Sigmoid colon (tissue), 4 donors: ENCODE results near the gene C17orf100.

ENCODE experiments used
- EP300 ChIP-seq, 4 donors: sonication (generic); formaldehyde crosslinking; IDR thresholded peaks; one replicate each; pipeline ENCODE4 v1.6.1; 2017; ENCODE audit warnings: antibody characterized with exemption in 4 of 4
- POLR2A ChIP-seq, 2 donors: fragments of 450-650 bp; IDR thresholded peaks; one replicate each; pipeline ENCODE4 v1.6.1; 2016; ENCODE audit warnings: antibody characterized with exemption in 2 of 2, mild to moderate bottlenecking in 2 of 2, moderate library complexity in 2 of 2
- POLR2AphosphoS5 ChIP-seq, 4 donors: sonication (generic); formaldehyde crosslinking; IDR thresholded peaks; one replicate each; pipeline ENCODE4 v1.6.1; 2017; ENCODE audit warnings: antibody characterized with exemption in 4 of 4
- TF ChIP-seq, protein P1 (sequence below), 4 experiments: fragments of 450-650 bp in 3 of 4; fragments of 200-600 bp in 1 of 4; IDR thresholded peaks; one replicate each; pipeline ENCODE4 v1.5.1; 2016 to 2019; ENCODE audit warnings: antibody characterized with exemption in 4 of 4, mild to moderate bottlenecking in 3 of 4, moderate library complexity in 2 of 4

DNA sequence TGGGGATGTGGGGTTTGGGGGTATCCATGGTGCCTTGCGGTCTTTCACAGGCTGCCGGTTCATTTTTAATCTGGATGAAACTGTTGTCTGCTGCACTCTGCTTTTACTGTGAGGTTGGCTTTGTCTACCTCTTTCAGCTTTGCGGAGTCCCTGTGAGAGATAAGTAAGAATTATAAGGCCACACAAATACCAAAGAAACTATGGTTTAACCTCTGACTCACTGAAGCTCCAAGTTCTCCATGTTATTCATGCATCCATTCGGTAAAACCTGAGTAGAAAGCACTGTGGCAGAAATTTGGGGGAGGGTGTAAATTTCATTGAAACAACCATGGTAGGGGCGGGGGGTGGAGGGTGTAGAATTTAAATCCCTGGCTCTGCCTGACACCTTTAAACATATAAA, 41.6 kb upstream of the C17orf100 start:
- TF ChIP-seq, protein P1, sequence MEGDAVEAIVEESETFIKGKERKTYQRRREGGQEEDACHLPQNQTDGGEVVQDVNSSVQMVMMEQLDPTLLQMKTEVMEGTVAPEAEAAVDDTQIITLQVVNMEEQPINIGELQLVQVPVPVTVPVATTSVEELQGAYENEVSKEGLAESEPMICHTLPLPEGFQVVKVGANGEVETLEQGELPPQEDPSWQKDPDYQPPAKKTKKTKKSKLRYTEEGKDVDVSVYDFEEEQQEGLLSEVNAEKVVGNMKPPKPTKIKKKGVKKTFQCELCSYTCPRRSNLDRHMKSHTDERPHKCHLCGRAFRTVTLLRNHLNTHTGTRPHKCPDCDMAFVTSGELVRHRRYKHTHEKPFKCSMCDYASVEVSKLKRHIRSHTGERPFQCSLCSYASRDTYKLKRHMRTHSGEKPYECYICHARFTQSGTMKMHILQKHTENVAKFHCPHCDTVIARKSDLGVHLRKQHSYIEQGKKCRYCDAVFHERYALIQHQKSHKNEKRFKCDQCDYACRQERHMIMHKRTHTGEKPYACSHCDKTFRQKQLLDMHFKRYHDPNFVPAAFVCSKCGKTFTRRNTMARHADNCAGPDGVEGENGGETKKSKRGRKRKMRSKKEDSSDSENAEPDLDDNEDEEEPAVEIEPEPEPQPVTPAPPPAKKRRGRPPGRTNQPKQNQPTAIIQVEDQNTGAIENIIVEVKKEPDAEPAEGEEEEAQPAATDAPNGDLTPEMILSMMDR (IDR thresholded peaks at IDR 0.05), result no peak
- TF ChIP-seq POLR2A (IDR thresholded peaks at IDR 0.05) (no peak), POLR2AphosphoS5 (IDR thresholded peaks at IDR 0.05) (no peak), EP300 (IDR thresholded peaks at IDR 0.05) (no peak)
